GM08714 (cell line): ENCODE data around the gene ZNF276.

ENCODE experiments used
- H3K4me3 ChIP-seq: fragments of 200-500 bp; sonication (Bioruptor generic); 2 replicates; pipeline ENCODE4 v1.5.1; 2014; ENCODE audit warnings: mild to moderate bottlenecking, low read length, inconsistent platforms
- ZNF274 ChIP-seq: IDR thresholded peaks from 2 replicates; pipeline ENCODE4 v1.6.1; 2012; ENCODE audit warnings: mild to moderate bottlenecking, low read depth, low read length

Gene ZNF276

DNA sequence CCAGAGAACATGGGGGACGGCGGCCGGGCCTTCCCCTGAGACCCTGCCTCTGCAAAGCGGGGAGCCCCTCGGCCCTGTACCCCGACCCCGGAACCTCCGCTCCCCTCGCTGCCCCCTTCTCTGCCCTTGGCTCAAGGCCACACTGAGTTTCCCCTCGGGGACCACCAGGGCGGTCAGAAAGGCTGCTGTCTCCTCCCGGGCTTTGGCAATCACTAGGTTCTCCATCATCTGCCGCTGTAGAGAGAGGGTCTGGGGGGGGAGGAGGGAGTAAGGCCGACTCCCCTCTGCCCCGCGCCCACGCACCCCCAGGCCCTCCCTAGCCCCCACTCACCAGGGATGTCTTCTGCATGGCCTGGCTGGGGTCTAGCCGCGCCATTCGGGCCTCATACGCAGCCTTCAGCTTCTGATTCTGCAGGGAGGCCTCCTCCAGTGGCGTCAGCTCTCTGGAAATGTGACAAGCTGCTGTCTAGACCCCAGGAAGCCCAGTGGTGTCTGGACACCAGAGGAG is 9.0 kb upstream of the ZNF276 start:
- no peak for TF ChIP-seq ZNF274
- peak overlapping the region; percentile 83; the same call in 1 of the 2 replicates for H3K4me3 ChIP-seq

GRCh38 chr16:89716493-89716892 is 4.8 kb upstream of the ZNF276 start:
- TF ChIP-seq ZNF274 = no peak
- no peak overlapping the region for H3K4me3 ChIP-seq

- H3K4me3 ChIP-seq = no peak overlapping the region
- TF ChIP-seq ZNF274 = no peak
Observed at GRCh38 chr16:89716916-89717687, 4.2 kb upstream of the ZNF276 start.

DNA sequence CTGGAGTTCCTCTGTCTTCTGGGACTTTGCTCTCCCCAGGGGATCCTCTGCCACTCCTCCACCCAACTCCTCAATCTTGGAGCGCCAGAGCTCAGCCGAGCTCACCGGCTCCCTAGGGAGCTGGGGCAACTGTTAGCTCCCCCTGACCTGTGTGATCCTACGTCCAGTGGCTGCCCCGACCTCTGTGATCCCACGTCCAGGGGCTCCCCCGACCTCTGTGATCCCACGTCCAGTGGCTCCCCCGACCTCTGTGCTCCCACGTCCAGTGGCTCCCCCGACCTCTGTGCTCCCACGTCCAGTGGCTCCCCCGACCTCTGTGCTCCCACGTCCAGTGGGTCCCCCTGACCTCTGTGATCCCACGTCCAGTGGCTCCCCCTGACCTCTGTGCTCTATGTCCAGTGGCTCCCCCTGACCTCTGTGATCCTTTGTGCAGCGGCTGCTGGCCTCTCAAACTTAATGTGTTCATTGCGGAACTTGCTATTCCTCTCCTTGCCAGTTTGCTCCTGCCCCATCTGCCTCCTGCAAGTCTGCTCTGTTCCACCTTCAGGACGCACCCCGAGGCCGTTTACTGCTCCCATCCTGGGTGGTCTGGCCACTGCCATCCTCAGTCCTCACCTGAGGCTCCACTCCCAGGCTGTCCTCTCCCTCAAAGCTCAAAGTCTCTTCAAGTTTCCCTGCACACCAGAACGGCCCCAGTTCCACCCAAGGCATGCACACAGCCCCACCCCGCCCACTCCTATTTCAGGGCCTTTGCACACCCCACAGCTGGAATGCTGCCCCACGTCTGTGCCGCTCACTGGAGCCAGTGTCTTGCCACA is 3.4 kb upstream of the ZNF276 start:
- no peak for TF ChIP-seq ZNF274
- no peak overlapping the region for H3K4me3 ChIP-seq

GRCh38 chr16:89720551-89720812 is 855 bp upstream of the ZNF276 start:
- peak overlapping the region; percentile 75 for H3K4me3 ChIP-seq
- no peak for TF ChIP-seq ZNF274

DNA sequence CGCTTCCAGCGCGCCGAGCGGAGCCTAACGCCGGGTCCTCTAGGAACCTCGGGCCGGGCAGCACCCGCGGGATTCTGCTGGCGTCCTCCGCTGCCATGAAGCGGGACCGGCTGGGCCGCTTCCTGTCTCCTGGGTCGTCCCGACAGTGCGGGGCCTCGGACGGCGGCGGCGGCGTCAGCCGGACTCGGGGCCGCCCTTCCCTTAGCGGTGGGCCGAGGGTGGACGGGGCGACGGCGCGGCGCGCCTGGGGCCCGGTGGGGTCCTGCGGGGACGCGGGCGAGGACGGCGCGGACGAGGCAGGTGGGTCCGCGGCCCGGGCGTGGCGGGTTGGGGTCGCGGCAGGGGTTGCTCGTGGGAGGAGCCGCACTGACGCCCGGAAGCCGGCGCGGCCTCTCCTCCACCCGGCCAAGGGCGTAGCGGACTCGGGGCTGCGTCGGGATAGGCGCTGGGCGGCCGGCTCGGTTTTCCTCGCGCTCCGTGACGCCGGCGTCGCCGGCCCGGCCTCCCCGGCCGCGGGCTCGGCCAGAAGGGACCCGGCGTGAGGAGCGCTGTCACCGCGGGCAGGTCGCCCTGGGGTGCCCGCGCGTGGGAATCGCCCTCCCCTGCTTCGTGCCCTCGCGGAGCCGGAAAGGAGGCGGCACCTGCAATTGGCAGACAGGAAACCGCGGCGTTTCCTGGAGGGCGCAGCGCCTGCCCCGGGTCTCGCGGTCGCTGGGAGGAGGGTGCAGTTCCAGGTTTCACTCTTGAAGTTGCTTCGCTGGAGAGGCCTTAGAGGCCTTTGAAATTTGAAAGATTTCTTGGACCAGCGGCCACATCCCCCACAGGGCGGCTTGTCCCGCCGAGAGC is 432 bp downstream of the ZNF276 start:
- H3K4me3 ChIP-seq = peak overlapping the region; percentile 75
- no peak for TF ChIP-seq ZNF274

DNA sequence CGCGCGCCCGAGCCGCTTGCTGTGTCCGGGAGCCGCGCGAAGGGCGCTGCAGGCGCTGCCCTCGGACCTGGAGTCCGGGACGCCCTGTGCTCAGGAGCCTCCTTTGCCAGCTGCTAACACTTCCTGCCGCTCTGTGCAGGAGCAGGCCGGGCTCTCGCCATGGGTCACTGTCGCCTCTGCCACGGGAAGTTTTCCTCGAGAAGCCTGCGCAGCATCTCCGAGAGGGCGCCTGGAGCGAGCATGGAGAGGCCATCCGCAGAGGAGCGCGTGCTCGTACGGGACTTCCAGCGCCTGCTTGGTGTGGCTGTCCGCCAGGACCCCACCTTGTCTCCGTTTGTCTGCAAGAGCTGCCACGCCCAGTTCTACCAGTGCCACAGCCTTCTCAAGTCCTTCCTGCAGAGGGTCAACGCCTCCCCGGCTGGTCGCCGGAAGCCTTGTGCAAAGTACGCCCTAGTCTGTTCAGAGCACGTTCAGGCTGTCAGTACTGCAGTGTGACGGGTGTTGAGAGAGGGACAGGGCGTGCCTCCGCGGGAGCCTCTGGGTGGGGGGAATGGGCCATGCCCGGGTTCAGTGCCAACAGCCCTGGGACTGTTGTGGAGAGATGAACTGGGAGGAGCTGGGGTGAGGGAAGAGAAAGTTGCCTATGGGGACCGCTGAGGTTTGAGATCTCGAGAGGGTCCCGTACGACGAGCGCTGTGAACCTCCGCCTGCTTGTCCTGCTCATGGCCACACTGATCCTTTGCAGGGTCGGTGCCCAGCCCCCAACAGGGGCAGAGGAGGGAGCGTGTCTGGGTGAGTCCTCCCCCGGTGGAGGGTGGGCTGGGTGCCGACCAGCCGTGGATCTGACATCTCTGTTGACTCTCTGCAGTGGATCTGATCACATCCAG is 1.3 kb downstream of the ZNF276 start:
- no peak for TF ChIP-seq ZNF274
- peak overlapping the region; percentile 75 for H3K4me3 ChIP-seq

- peak overlapping the region; percentile 75; the same call in 1 of the 2 replicates for H3K4me3 ChIP-seq
- no peak for TF ChIP-seq ZNF274
Observed at GRCh38 chr16:89723279-89724250, 2.2 kb downstream of the ZNF276 start.

- no peak overlapping the region for H3K4me3 ChIP-seq
- no peak for TF ChIP-seq ZNF274
Observed at GRCh38 chr16:89727406-89728120, 6.2 kb downstream of the ZNF276 start.

DNA sequence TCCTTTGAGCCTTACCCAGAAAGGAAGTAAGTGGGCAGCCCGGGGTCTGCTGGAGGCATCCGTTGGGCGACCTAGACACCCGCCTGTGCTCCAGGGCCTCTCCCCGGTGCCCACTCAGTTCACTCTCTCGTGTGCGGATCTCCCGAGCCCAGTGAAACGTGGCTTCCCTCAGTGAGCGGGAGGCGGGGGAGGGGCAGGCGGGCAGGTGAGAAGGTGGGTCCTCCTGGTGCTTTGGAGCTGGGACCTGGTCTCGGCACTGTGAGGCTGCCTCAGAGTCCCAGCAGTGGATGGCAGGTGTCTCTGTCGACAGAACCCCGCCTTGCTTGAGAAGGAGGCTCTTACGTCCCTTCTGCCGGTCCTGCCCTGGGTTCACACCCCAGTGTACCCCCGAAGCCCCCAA is 8.0 kb downstream of the ZNF276 start:
- TF ChIP-seq ZNF274 = no peak
- no peak overlapping the region for H3K4me3 ChIP-seq

DNA sequence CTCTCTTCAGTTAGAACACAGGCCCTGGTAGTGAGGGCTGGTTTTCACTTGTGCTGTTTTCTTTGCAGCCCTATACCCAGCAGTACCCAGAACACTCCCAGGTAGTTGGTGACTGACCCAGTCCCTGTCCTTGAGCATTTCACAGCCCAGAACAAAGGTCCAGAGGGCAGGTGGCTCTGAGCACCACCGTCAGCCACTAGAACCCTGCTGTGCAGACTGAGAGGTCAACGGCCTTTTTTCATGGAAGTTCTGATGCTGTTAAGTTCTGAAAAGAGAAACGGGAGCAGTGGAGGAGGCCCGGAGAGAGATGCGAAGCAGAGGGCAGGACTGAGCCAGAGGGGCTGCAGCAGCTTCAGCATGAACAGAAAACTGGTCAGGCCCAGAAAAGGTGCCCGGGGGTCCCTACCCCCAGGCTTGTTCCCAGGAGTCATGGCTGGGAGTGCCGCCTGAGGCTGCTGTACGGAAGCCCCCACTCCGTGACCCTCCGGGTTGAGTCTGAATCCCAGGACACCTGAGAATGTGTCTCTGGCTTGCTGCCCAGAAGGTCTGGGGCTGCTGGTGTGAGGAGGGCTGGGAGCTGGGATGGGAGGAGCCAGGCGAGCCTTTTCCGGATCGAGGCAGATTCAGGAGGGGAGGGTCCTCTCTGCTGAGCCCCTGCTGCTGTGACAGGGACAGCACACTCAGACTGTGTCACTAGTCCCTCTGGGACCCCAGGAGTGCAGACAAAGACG is 8.7 kb downstream of the ZNF276 start:
- no peak for TF ChIP-seq ZNF274
- H3K4me3 ChIP-seq = no peak overlapping the region
